Heart right ventricle (tissue), 16 donors: ENCODE data around the gene TFPT. TPM values are rescaled to one million over a fixed set of nuclear protein-coding genes. Genes with fewer than 3 reads are reported as not detected.

Source experiments
- ATAC-seq, 8 donors: fragments of 200-7000 bp; cut with Tn5 transposase; one replicate each; pipeline ENCODE4 v1.9.1; 2020; ENCODE audit warnings: mild to moderate bottlenecking in 8 of 8, moderate library complexity in 8 of 8, moderate number of reproducible peaks in 1 of 8
- DNase-seq, 2 donors: peaks; one replicate each; pipeline ENCODE4 v3.0.0-alpha.2; 2020
- H3K27ac ChIP-seq, 10 donors: fragments of 200-600 bp; sonication (generic) in 2 of 10; one replicate each; pipeline versions ENCODE4 v1.5.0 to v1.8.0; 2020 to 2022; ENCODE audit warnings: mild to moderate bottlenecking in 3 of 10
- H3K27me3 ChIP-seq, 7 donors: fragments of 200-600 bp; one replicate each; pipeline ENCODE4 v1.8.0; 2021 to 2022; ENCODE audit warnings: mild to moderate bottlenecking in 2 of 7
- H3K36me3 ChIP-seq, 9 donors: fragments of 200-600 bp; sonication (generic) in 1 of 9; one replicate each; pipeline versions ENCODE4 v1.5.0 to v1.8.0; 2020 to 2022; ENCODE audit warnings: mild to moderate bottlenecking in 2 of 9
- H3K4me1 ChIP-seq, 9 donors: fragments of 200-600 bp; sonication (generic) in 1 of 9; one replicate each; pipeline versions ENCODE4 v1.5.0 to v1.8.0; 2020 to 2022; ENCODE audit warnings: mild to moderate bottlenecking in 4 of 9
- H3K4me3 ChIP-seq, 10 donors: fragments of 200-600 bp; sonication (generic) in 2 of 10; one replicate each; pipeline versions ENCODE4 v1.5.0 to v1.8.0; 2020 to 2022; ENCODE audit warnings: mild to moderate bottlenecking in 7 of 10, moderate library complexity in 2 of 10
- H3K9me3 ChIP-seq, 11 donors: fragments of 200-600 bp in 10 of 11; sonication (generic) in 2 of 11; one replicate each; pipeline versions ENCODE4 v1.5.0 to v1.8.0; 2013 to 2022; ENCODE audit warnings: mild to moderate bottlenecking in 2 of 11, control low read depth in 1 of 11, moderate library complexity in 1 of 11
- CTCF ChIP-seq, 9 donors: fragments of 200-600 bp; sonication (generic) in 2 of 9; IDR thresholded peaks; one replicate each; pipeline versions ENCODE4 v1.5.0 to v1.8.0; 2021 to 2022; ENCODE audit warnings: antibody characterized with exemption in 9 of 9, mild to moderate bottlenecking in 5 of 9, moderate library complexity in 1 of 9
- WGBS, 2 donors: extraction: QIAGEN DNeasy Blood & Tissue Kit; methylation state at CpG; one replicate each; pipeline ENCODE4 v1.1.7; 2013; ENCODE audit warnings: inconsistent platforms in 1 of 2; 5-methylcytosine and 5-hydroxymethylcytosine counted together
- intact Hi-C, 10 donors: fragments of 100-400 bp; cut with DNase I; formaldehyde crosslinking; loops; one replicate each; pipeline versions ENCODE4 v1.11.1 to v1.14.2; 2022
- long read RNA-seq, 3 donors: library from polyadenylated mRNA; unstranded; transcript quantifications; one replicate each; pipeline ENCODE4 v2.0.0, GENCODE V29; 2020 to 2021
- polyA plus RNA-seq, 2 donors: library from polyadenylated mRNA; stranded (reverse); fragments of 200-250 nt; gene quantifications; one replicate each; pipeline ENCODE4 v1.2.3, GENCODE V29; 2013
- total RNA-seq, 10 donors: library from RNA; stranded (reverse); fragmentation: NEBNext Ultra II Directional in 3 of 10; extraction: Animal tissue kit (Norgen Biotek cat#: 25700) in 3 of 10; gene quantifications; one replicate each; pipeline versions ENCODE4 v1.2.1 to v1.2.4, GENCODE V29; 2021 to 2023
- donor health status: Arrhythmogenic right ventricular cardiomyopathy.
- donor health status: ischemic (EF 13 %, LVEDD 7.1; RV severe dilation, severe dysfunction).
- donor health status: healthy with polysubstance abuse.
- donor health status: DM: no; HTN: yes; CAD: no.
- donor health status: DM: no; HTN: no; CAD: no.
- donor health status: ischemic (EF 25% LVEDD 6.9; RV normal size, moderate dysfunction).
- donor health status: ischemic (EF 25% LVEDD 5.7; RV mildly dilated, moderate dysfunction).
- donor health status: healthy.
- donor health status: DM: yes; HTN: yes; CAD: no.
- donor health status: Ischemic cardiomyopathy.
- donor health status: ischemic (EF 35%, LVEDD 5.7; RV mildly dilated, moderate dysfunction).
- donor health status: nonischemic (EF 11% LVEDD 7.7; RV severe dilation, severe dysfunction).
- donor health status: DM: yes; HTN: yes; CAD: no.
- donor health status: PGD.
- donor health status: ischemic (EF 29% LVEDD 5.4; RV normal size, mild dysfunction).
- donor health status: nonischemic (EF 23%, LVEDD 6.1; RV moderate dilation, normal function).

The TFPT gene
- total RNA-seq (10 to 100 TPM; 11.0 to 16.8 (median 12.9) TPM), polyA plus RNA-seq (10 to 100 TPM; 26.0 to 33.8 TPM)
- long read RNA-seq, donor 1, transcript TFPT-203 (6 exons, 1,205 nt): major isoform, 6 of 11 reads
- long read RNA-seq, donor 1, partial matches to known transcripts: 2 of 11 reads
- long read RNA-seq, donor 1, other reads (novel, unspliced or antisense): 3 of 11 reads
- long read RNA-seq, donor 2, partial matches to known transcripts: 3 of 10 reads
- long read RNA-seq, donor 2, other reads (novel, unspliced or antisense): 2 of 10 reads
- long read RNA-seq, donor 3, transcript TFPT-203 (6 exons, 1,205 nt): major isoform, 5 of 7 reads
- long read RNA-seq, donor 3, partial matches to known transcripts: 0 of 7 reads
- long read RNA-seq, donor 3, other reads (novel, unspliced or antisense): 2 of 7 reads

- Histone ChIP-seq H3K27me3 (no peaks in the 10 kb centered on the region), H3K9me3 (no peaks in the 10 kb centered on the region), H3K4me1 (peaks cover 10 to 30% (median 26%) of the 10 kb centered on the region in 9 donors), H3K27ac (peak within 1 kb of the TSS; percentile 83 to 96 (median 92)), H3K4me3 (peak within 1 kb of the TSS; percentile 62 to 95 (median 74)), H3K36me3 (peaks cover 0 to 48% (median 32%) of the 10 kb centered on the region in 9 donors)
- no peak for TF ChIP-seq CTCF (IDR thresholded peaks at IDR 0.05)
- 0% methylated on average over 60 of the region's 60 CpGs for WGBS, 2 donors
- DNase-seq (peak; percentile 92 to 98), ATAC-seq (peak; percentile 93 to 97 (median 96))
- intact Hi-C loops: loop anchor here in 3 of 10 donors (1.0 to 10.0 kb wide), 4 partner anchors 13 to 251 kb away; partner anchors contain the start of genes CNOT3 (in 2 of the 3), NDUFA3 (in 2 of the 3) and MYADM (in 1 of the 3)
Observed at GRCh38 chr19:54115109-54116063, at the start of gene TFPT, which contains the start of gene PRPF31. Gene TFPT, minus strand, starts transcription at chr19:54115657. Its CDS starts 388 bp downstream, at chr19:54115269. Gene PRPF31, plus strand, starts transcription at chr19:54115754. Its CDS starts 2,525 bp downstream, at chr19:54118279.

- H3K4me3 ChIP-seq: no peak overlapping the region
- peaks cover 6 to 49% (median 28%) of the 10 kb centered on the region in 9 donors for H3K4me1 ChIP-seq
- no peak for DNase-seq
- no peak overlapping the region for H3K27ac ChIP-seq
- no peak for TF ChIP-seq CTCF (IDR thresholded peaks at IDR 0.05)
- WGBS, 2 donors: 86 to 89% methylated on average over 25 of the region's 25 CpGs
- H3K9me3 ChIP-seq: no peaks in the 10 kb centered on the region
- no peak for ATAC-seq
- intact Hi-C loops: loop anchor here in 2 of 10 donors (5.0 kb wide), 1 partner anchor 67 kb away; no protein-coding TSS in a partner anchor
- H3K27me3 ChIP-seq: peaks cover 0 to 31% (median 15%) of the 10 kb centered on the region in 7 donors
- no peaks in the 10 kb centered on the region for H3K36me3 ChIP-seq
Observed at GRCh38 chr19:54165222-54165621, 49.8 kb upstream of the TFPT start.

GRCh38 chr19:54164369-54165068 is 49.1 kb upstream of the TFPT start:
- TF ChIP-seq CTCF (IDR thresholded peaks at IDR 0.05): no peak
- H3K27ac ChIP-seq: peak overlapping the region in 1 of 10 donors; percentile 35
- peaks cover 0 to 31% (median 15%) of the 10 kb centered on the region in 7 donors for H3K27me3 ChIP-seq
- ATAC-seq: peak in 3 of 8 donors; percentile 6 to 40 (median 28)
- no peaks in the 10 kb centered on the region for H3K36me3 ChIP-seq
- intact Hi-C loops: loop anchor here in 3 of 10 donors (5.0 kb wide), 2 partner anchors 38 to 68 kb away; partner anchors contain the start of gene RPS9 (in 1 of the 3)
- DNase-seq: peak; percentile 84 to 87
- H3K9me3 ChIP-seq: no peaks in the 10 kb centered on the region
- H3K4me3 ChIP-seq: peak overlapping the region in 4 of 10 donors; percentile 6 to 46 (median 36)
- WGBS, 2 donors: 6 to 10% methylated on average over 37 of the region's 37 CpGs
- H3K4me1 ChIP-seq: peaks cover 6 to 51% (median 31%) of the 10 kb centered on the region in 9 donors
